HG03342 (cell line): ENCODE results near the gene TPO.

Experiments
- ATAC-seq: cut with Tn5 transposase; IDR thresholded peaks from one replicate; pipeline ENCODE4 v1.9.1; 2021; ENCODE audit warnings: mild to moderate bottlenecking, moderate library complexity; ENCODE audit not compliant: unreplicated experiment

The TPO gene

DNA sequence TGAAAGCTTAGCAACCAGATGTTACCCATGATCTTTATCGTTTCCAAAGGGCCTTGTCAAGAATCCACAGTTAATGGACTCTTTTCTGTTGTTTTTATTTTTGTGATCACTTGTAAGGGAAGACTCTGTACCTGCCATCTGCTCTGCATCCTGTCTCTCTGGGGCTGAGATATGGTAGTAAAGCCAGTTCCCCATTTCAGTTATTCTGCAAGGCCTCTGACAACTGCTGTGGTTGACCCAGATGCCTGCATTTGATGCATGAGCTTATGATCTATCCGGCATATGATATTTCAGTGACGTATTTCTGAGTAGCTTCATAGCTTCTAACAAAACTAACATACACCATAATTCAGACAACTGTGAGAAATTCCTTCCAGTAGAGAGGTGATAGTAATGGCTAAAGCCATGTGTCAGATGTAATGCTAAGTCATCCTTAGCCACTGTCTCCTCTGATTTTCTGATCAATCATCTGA is 105.1 kb downstream of the TPO start:
- no peak for ATAC-seq

DNA sequence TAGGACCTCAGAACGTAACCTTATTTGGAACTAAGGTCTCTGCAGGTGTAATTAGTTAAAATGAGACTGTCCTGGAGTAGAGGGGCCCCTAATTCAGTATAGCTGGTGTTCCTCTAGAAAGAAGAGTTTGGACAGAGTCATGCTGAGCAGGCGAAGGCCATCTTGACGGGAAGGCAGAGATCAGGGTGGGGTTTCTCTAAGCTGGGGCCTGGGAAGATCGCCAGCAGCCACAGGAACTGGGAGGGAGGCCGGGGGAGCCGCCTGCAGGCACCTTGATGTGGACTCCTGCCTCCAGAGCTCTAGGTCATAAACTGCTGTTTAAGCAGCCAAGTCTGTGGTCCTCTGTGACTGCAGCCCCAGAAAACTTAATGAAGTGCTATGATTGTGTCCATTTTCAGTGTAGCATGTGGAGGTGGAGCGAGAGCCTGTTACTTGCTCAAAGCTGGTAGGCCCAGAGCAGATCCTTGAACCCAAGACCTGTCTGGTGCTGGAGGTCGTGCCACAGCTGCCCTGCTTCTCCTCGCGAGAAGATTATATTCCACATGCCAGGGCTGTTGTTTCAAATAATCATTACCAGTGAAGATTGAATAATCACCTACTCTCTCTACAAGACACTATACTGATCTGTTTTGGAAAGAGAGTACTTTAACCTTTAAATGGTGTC is 105.7 kb downstream of the TPO start:
- ATAC-seq, result no peak

DNA sequence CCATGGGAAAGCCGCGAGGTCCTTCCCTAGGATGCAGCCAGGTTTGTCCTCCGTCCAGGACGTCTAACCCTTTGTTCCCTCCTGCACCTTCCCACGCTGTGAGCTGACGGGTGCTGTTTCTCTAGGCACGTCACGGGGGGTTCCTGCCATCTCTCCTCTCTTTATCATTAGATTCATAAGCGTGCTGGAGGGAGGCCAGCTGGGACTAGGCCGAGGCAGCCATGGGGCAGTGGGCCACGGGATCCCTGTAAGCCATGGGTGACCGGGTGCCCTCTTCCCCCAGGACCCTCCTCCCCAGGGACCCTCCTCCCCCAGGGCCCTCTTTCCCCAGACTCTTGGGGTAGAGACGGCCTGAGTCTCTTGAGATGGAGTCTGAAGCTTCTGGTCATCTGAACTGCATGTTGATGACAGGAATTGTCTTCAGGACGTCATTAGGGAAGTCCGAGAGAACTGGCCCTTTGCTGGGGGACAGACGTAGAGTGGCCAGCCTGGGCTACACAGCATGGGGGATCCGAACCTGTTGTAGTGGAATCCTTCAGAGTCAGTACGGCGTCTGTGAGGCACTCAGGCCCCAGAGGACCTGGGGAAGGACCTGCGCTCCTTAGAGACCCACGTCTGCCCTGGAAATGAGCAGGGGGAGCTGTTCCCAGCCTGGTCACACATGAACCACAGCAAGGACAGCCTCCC is 108.1 kb downstream of the TPO start:
- ATAC-seq, result no peak

DNA sequence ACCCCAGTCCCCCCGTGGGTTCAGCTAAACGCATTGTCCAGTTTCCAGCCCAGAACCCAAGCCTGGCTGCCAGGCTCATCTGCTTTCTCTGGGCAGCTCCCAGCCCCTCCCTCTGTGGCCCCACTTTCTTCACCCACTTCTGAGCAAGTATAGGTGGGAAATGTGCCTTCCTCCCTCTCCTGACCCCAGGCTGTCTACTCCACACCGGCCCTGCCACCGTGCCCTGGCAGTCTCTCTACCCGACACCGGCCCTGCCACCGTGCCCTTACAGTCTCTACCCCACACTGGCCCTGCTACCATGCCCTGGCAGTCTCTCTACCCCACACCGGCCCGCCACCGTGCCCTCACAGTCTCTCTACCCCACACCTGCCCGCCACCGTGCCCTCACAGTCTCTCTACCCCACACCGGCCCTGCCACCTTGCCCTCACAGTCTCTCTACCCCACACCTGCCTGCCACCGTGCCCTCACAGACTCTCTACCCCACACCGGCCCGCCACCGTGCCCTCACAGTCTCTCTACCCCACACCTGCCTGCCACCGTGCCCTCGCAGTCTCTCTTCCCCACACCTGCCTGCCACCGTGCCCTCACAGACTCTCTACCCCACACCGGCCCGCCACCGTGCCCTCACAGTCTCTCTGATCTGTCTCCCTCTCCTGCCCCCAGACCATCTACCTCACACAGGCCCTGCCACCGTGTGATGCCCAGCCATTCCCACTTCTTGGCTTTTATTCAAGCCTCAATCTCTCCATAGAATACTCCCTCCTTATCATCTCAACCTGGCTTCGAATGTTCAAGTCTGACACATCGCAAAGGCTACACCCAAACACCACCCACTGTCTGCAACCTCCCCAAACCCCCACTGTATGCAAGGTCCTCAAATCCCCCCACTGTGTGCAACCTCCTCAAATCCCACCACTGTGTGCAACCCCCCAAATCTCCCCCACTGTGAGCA is 108.9 kb downstream of the TPO start:
- ATAC-seq, result no peak

DNA sequence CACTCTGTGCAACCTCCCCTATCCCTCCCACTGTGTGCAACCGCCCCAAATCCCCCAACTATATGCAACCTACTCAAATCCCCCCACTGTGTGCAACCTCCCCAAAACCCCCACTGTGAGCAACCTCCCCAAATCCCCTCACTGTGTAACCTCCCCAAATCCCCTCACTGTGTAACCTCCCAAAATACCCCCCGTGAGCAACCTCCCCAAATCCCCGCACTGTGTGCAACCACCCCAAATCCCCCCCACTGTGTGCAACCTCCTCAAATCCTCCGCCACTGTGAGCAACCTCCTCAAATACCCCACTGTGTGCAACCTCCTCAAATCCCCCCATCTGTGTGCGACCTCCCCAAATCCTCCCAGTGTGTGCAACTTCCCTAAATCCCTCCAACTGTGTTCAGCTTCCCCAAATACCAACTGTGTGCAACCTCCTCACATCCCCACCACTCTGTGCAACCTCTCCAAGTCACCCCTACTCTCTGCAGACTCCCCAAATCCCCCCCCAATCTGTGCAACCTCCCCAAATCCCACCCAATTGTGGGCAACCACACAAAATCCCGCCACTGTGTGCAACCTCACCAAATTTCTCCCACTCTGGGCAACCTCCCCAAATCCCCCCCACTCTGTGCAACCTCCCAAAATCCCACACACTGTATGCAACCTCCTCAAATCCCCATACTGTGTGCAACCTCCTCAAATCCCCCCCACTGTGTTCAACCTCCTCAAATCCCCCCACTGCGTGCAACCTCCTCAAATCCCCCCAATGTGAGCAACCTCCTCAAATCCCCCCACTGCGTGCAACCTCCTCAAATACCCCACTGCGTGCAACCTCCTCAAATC is 114.1 kb downstream of the TPO start:
- no peak for ATAC-seq

DNA sequence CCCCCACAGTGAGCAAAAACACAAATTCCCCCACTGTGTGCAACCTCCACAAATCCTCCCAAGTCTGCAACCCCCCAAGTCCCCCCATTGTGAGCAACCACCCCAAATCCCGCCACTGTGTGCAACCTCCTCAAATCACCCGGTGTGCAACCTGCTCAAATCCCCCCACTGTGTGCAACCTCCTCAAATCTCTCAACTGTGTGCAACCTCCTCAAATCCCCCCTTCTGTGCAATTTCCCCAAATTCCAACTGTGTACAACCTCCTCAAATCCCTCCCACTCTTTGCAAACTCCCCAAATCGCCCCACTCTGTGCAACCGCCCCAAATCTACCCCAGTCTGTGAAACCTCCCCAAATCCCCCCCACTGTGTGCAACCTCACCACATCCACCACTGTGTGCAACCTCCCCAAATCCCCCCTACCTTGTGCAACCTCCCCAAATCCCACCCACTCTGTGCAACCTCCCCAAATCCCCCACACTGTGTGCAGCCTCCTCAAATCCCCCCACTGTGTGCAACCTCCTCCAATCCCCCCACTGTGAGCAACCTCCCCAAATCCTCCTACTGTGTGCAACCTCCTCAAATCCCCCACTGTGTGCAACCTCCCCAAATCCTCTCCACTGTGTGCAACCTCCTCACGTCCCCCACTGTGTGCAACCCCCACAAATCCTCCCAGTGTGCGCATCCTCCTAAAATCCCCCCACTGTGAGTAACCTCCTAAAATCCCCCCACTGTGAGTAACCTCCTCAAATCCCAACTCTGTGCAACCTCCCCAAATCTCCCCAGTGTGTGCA is 115.2 kb downstream of the TPO start:
- ATAC-seq, result no peak

DNA sequence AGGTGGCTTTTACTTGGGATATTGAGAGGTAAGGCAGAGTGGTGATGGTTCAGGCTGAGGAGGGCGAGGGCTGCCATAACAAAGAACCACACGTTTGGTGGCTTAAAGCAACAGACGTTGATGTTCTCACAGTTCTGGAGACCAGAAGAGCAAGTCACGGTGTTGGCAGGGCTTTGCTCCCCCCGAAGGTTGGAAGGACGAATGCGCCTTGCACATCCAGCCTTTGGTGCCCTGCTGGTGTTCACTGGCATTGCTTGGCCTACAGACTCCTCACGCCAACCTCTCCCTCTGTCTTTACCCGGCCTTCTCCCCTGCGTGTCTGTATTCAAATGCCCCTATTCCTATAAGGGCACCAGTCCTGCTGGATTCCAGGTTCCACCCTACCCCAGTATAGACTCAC is 125.4 kb downstream of the TPO start:
- no peak for ATAC-seq

DNA sequence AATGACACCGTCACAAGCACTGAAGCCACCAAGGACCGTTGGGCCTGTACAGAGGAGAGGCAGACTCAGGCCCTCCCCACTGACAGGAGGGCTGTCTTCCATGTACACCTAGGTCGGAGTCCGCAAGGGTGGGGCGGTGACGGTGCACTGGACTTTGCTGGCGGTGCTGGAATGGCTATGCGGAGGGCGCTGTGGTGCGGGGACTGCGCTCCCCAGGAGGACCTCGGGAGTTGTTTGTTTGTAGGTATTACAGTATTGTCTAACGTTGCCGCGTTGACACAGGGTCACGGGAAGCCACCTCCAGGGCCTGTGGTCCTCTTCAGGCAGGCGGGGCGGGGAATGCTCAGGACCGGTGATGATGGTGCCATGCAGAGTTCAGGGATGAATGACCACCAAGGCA is 126.2 kb downstream of the TPO start:
- ATAC-seq, result no peak

DNA sequence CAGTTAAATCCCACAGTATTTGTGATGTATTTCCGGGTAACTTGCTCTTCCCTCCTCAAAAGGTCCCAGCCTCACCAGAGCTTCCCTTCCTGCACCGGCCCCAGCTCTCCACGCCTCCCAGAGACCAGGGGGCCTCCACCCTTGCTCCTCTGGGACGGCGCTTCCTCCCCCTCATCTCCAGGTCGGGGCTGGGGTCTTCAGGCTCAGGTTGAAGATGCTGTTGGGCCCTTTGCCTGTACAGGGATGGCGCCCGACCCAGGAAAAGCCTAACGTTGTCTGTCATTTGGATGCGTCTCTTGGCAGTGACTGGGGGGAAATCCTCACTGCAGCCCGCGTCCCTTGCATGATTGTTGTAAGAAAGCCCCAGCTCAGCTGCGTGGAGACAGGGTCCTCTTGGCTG is 126.7 kb downstream of the TPO start:
- no peak for ATAC-seq

DNA sequence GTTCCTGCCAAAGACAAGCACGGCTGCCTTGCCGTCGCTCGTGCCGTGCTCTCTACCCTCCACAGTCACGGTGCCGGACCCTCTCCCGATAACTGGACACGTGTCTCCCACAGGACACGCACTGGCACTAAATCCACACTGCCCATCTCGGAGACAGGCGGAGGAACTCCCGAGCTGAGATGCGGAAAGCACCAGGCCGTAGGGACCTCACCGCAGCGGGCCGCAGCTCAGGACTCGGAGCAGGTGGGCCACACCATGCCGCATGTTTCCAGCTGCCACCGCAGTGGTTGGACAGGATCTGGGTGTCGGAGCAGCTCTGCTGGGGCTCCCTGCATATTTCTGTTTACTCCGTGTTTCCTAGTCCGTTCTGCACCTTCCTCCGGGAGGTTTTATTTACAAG is 127.2 kb downstream of the TPO start:
- no peak for ATAC-seq

DNA sequence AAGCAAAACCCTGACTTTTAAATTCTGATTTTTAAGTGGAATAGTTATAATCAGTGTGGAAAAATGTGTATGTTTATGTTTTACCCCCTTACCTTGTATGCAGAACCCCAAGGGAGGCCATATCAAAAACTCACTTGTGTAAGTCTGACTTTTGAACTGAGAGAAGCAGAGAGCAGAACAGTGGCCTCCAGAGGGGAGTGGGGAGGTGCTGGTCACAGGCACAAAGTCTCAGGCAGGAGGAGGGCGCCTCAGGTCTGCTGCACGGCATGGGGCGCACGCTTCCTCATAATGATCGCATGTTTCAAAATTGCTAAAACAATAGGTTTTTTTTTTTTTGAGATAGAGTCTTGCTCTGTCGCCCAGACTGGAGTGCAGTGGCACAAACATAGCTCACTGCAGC is 127.8 kb downstream of the TPO start:
- ATAC-seq, result no peak

DNA sequence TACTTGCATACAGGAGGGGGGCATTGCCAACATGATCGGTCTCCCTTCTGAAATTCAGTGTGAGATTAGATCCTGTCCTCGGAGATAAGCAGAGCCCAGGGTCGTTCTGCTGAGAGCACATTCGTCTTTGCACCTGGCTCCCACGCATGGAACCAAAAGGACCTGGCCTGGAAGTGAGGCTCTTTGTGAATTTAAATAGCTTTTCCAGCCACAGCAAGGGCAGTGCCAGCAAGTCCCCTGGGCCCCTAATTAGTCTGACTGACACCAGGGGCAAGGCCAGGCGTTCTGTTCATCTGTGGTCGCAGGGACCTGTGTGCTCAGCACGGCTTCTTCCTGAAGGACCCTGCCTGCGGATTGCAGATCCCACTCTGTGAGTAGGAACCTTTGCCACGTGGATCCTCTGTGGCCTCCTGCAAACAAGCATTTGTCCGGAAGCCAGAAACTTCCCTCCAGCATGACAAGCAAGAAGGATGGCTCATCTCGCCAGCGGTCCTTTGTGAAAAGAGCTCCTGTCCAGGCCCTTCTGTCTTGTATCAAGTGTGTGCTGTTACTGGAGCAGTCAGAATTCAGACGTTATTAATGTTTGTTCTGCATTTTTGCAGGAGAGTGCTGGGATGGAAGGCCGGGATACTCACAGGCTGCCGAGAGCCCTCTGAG is 128.7 kb downstream of the TPO start:
- no peak for ATAC-seq

DNA sequence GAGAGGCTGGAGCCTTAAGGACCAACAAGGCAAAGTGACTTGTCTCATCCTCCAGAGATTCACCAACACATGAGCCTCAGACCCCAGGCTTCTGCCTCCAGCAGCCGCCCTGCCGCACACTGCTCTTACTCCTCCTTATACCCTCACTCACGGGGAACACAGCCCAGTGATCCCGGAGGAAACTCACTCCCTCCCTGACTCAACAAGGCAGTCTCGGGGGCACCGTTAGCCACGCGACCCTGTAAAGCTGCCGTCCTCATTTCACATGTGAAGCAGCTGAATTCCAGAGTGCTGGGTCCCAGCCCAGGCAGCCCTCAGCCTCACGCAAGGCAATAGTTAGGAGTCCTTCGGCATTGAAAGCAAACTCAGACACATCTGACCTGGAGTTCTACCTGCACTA is 129.7 kb downstream of the TPO start:
- no peak for ATAC-seq

DNA sequence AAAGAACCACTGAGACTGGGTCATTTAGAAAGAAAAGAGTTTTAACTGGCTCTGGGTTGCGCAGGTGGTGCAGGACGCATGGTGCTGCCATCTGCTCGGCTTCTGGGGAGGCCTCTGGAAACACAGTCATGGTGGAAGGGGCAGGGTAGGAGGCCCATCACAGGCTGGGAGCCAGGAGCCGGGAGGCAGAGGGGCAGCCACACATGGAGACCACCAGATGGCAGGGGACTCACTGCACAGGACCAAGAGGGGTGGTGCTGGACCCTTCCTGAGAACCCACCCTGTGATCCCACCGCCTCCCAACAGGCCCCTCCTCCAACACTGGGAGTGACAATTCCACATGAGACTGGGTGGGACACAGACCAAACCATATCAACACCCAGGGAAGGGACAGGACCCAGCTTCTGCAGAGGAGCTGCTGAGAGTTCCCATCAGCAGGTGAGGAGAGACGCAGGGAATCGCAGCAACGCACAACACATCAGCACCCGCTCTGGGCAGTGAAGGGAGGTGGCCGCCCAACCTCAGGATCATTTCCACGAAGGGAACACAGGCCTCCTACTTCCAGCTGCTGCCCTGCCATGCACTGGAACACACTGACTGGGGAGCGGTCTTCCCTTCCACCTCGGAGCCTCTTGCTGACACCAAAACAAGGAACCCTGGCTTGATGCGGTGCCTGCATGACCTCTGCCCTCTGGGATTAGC is 130.7 kb downstream of the TPO start:
- ATAC-seq, result no peak

DNA sequence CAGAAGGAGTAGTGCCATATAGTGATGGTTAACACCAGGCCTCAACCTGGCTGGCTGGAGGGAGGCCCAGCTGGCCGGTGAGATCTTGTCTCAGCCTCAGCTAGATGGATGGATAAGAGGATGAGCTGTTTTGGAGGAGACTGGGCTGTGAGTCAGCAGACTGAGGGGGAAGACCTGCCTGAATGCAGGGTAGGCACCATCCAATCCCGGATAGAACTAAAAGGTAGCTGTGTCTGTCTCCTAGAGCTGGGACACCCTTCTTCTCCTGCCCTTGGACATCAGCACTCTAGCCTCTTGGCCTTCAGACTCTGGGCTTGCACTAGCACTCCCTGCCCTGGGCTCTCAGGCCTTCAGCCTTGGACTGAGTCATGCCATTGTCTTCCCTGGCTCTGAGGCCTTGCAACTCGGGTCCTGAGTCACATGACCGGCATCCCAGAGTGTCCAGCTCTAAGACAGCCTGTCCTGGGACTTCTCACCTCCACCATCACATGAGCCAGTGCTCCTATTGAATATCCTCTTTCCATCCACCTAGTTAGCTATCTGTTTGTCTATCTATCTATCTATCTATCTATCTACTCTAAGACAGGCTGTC is 131.3 kb downstream of the TPO start:
- no peak for ATAC-seq

DNA sequence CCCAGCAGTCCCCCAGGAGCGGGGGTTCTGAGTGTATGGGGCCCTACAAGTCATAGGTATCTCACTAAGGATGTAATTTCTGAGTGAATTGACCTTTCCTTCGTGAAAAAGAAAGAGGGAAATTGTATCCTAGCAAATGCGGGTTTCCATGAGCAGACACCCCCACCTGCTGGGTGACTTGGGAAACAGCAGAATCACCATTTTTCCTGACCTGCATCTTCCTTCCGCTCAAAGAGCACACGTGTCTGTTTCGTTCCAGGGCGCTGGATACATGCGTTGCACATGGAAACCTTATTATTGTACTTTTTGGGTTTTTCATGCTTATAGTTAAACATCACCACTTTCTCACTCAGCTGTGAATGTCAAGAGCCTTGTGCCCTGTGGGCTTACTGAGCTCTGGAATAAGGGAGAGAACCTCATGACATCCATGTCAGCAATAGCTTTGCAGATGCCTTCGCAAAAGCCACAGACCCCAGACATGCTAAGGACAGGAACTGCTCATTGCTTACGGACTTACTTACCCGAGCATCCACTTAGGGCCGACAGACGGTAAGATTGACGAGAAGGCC is 132.8 kb downstream of the TPO start:
- ATAC-seq, result no peak

DNA sequence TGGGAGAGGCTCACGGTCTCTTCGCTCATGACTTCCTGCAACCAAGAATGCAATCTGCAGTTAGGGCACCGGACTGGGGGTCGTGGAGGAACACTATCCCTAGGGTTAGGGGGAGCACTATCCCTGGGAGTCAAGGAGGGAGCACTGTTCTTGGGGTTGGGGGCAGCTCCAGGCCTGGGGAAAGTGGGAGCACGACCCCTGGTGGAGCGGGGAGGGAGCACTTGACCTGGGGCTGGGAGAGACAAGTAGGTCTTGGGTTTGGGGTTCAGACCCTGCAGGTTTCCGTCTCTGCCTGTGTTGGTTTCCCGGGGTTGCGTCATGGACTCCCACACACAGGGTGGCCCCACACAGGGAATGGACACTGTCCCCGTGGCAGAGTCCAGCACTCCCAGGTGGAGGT is 133.6 kb downstream of the TPO start:
- ATAC-seq, result no peak
